B cell (primary cell): ENCODE measurements around the gene AARS2. TPM values are rescaled to one million over a fixed set of nuclear protein-coding genes. Genes with fewer than 3 reads are reported as not detected.
A peak's percentile ranks its signal among the peaks of the same experiment; 100 is the strongest.

ENCODE experiments used
- ATAC-seq: fragments of 200-7000 bp; cut with Tn5 transposase; one replicate; pipeline ENCODE4 v1.10.0; 2021; ENCODE audit warnings: low read depth, mild to moderate bottlenecking, moderate number of reproducible peaks, moderate library complexity
- CTCF ChIA-PET: fragments of 350-600 bp; sonication (Branson Sonifier 250); formaldehyde crosslinking; loops from one replicate; lab custom pipeline; 2021; ENCODE audit warnings: antibody characterized with exemption, inconsistent platforms; lab: Charles Lee
- POLR2A ChIA-PET: fragments of 350-600 bp; sonication (Branson Sonifier 250); formaldehyde crosslinking; loops from one replicate; lab custom pipeline; 2021; ENCODE audit warnings: antibody characterized with exemption; lab: Charles Lee
- DNase-seq: peaks from one replicate; pipeline ENCODE4 v3.0.0; 2013
- H2AFZ ChIP-seq: 2 replicates; pipeline ENCODE4 v1.6.1; 2012; ENCODE audit warnings: mild to moderate bottlenecking, low read depth, low read length; ENCODE audit not compliant: insufficient read depth, poor library complexity, severe bottlenecking
- H3K27ac ChIP-seq, 2 donors: 1 replicate in 1 of 2; 2 replicates in 1 of 2; pipeline ENCODE4 v1.5.1; 2012 to 2013; ENCODE audit warnings: low read length in 2 of 2, mild to moderate bottlenecking in 2 of 2, moderate library complexity in 1 of 2
- H3K27me3 ChIP-seq, 4 experiments: fragments of 200-600 bp in 1 of 4; sonication (generic) in 1 of 4; replicated peaks in 1 of 4; 1 replicate in 2 of 4; 2 replicates in 2 of 4; pipeline versions ENCODE4 v1.6.1 to v1.7.0; 2013 to 2016; ENCODE audit warnings: low read length in 3 of 4, mild to moderate bottlenecking in 2 of 4, mixed read lengths in 1 of 4, moderate library complexity in 1 of 4; ENCODE audit not compliant: insufficient read depth in 4 of 4, control insufficient read depth in 3 of 4; ENCODE audit errors: control extremely low read depth in 1 of 4
- H3K36me3 ChIP-seq, 2 experiments: replicated peaks in 1 of 2; 1 replicate in 1 of 2; 2 replicates in 1 of 2; pipeline versions ENCODE4 v1.6.1 to v1.7.1; 2013; ENCODE audit warnings: low read length in 1 of 2; ENCODE audit not compliant: insufficient read depth in 2 of 2, control insufficient read depth in 1 of 2; ENCODE audit errors: control extremely low read depth in 1 of 2, extremely low read depth in 1 of 2
- H3K4me1 ChIP-seq, 2 donors: fragments of 200-600 bp in 1 of 2; sonication (generic) in 1 of 2; 1 replicate in 1 of 2; 2 replicates in 1 of 2; pipeline versions ENCODE4 v1.5.1 to v1.6.1; 2013 to 2017; ENCODE audit warnings: low read length in 2 of 2; ENCODE audit not compliant: control insufficient read depth in 2 of 2, insufficient read depth in 2 of 2
- H3K4me2 ChIP-seq: replicated peaks from 2 replicates; pipeline ENCODE3; 2012; ENCODE audit warnings: mild to moderate bottlenecking, low read depth, low read length; ENCODE audit not compliant: poor library complexity, severe bottlenecking
- H3K4me3 ChIP-seq, 5 experiments: fragments of 200-600 bp in 1 of 5; sonication (generic) in 1 of 5; 1 replicate in 3 of 5; 2 replicates in 2 of 5; pipeline versions ENCODE4 v1.5.1 to v1.7.0; 2011 to 2016; ENCODE audit warnings: low read length in 4 of 5, mild to moderate bottlenecking in 4 of 5, low read depth in 2 of 5, control low read depth in 1 of 5, moderate library complexity in 1 of 5; ENCODE audit not compliant: insufficient read depth in 1 of 5; ENCODE audit errors: control extremely low read depth in 1 of 5, extremely low read depth in 1 of 5
- H3K79me2 ChIP-seq: fragments of 200-600 bp; sonication (generic); one replicate; pipeline ENCODE4 v1.6.0; 2016; ENCODE audit warnings: low read length; ENCODE audit not compliant: control insufficient read depth, insufficient read depth
- H3K9ac ChIP-seq: fragments of 200-600 bp; sonication (generic); 2 replicates; pipeline ENCODE4 v1.6.1; 2017; ENCODE audit warnings: mild to moderate bottlenecking, low read length, moderate library complexity
- H3K9me3 ChIP-seq, 3 donors: one replicate each; pipeline versions ENCODE4 v1.6.1 to v1.7.1; 2013; ENCODE audit warnings: low read length in 2 of 3; ENCODE audit not compliant: control insufficient read depth in 2 of 3, insufficient read depth in 1 of 3; ENCODE audit errors: control extremely low read depth in 1 of 3
- H4K20me1 ChIP-seq: 2 replicates; pipeline ENCODE4 v1.6.0; 2012; ENCODE audit warnings: mild to moderate bottlenecking, low read length; ENCODE audit not compliant: insufficient read depth, control insufficient read depth, poor library complexity, severe bottlenecking
- H3K27ac Mint-ChIP-seq: one replicate; pipeline ENCODE4 v1.8.0; 2021; ENCODE audit warnings: mixed read lengths
- H3K27me3 Mint-ChIP-seq: one replicate; pipeline ENCODE4 v1.8.0; 2021; ENCODE audit warnings: mixed read lengths
- H3K4me1 Mint-ChIP-seq: one replicate; pipeline ENCODE4 v1.8.0; 2021; ENCODE audit warnings: mixed read lengths
- H3K4me3 Mint-ChIP-seq: one replicate; pipeline ENCODE4 v1.8.0; 2021; ENCODE audit warnings: mixed read lengths
- H3K9me3 Mint-ChIP-seq: one replicate; pipeline ENCODE4 v1.8.0; 2022; ENCODE audit warnings: mixed read lengths; ENCODE audit not compliant: insufficient read depth
- EZH2 ChIP-seq: IDR thresholded peaks from 2 replicates; pipeline ENCODE4 v1.6.1; 2012; ENCODE audit warnings: borderline replicate concordance, low read depth, mild to moderate bottlenecking, moderate library complexity, low read length; ENCODE audit not compliant: insufficient read depth, poor library complexity, severe bottlenecking
- WGBS: methylation state at CpG from one replicate; pipeline ENCODE4 v1.1.5; 2013; ENCODE audit warnings: missing lambda C conversion rate; ENCODE audit not compliant: insufficient coverage; 5-methylcytosine and 5-hydroxymethylcytosine counted together
- intact Hi-C: fragments of 100-400 bp; cut with micrococcal nuclease; formaldehyde crosslinking; loops from one replicate; pipeline ENCODE4 v1.10.0; 2022
- polyA plus RNA-seq: library from polyadenylated mRNA; depleted of rRNA; stranded (reverse); fragments of >200 nt; gene quantifications from 2 replicates; pipeline ENCODE4 v1.2.3, GENCODE V29; 2012
- total RNA-seq, 2 donors: library from RNA; stranded (reverse); fragments of 120-200 nt in 1 of 2; gene quantifications; 1 replicate in 1 of 2; 2 replicates in 1 of 2; pipeline versions ENCODE4 v1.2.3 to v1.2.4, GENCODE V29; 2013 to 2022
- TF ChIP-seq, protein P1 (sequence below): fragments of 200-600 bp; IDR thresholded peaks from one replicate; pipeline ENCODE4 v1.8.0; 2022; ENCODE audit warnings: antibody characterized with exemption, mild to moderate bottlenecking

The AARS2 gene
- total and polyA plus RNA-seq, 2 donors (not counting 1 experiment from before 2014, with no cell fraction given): 11.3 to 21.3 TPM

GRCh38 chr6:44269921-44270525 lies 43.1 kb downstream of the AARS2 start, which contains the start of gene TMEM151B:
Gene TMEM151B (plus strand): TSS chr6:44270450. CDS start chr6:44270743, 293 bp downstream.
- Histone ChIP-seq H3K27ac (no peak within 1 kb of the TSS), H3K4me3 (peak within 1 kb of the TSS in 3 of 5 experiments; percentile 34 to 52 (median 37)), H3K36me3 (no peaks in the 10 kb centered on the region), H4K20me1 (no peaks in the 10 kb centered on the region), H3K79me2 (no peaks in the 10 kb centered on the region), H2AFZ (peak within 1 kb of the TSS; percentile 30), H3K9me3 (no peaks in the 10 kb centered on the region), H3K9ac (no peak within 1 kb of the TSS), H3K4me2 (peak within 1 kb of the TSS; percentile 79), H3K4me1 (peaks cover 23 to 28% of the 10 kb centered on the region in 2 donors), H3K27me3 (peaks cover 0 to 50% (median 28%) of the 10 kb centered on the region in 4 experiments)
- POLR2A ChIA-PET: interaction anchor here (0.6 to 0.7 kb wide), 2 partner anchors 47 to 1380 kb away, joined by 3 read pairs; a partner anchor contains a TSS
- no peak for ATAC-seq
- H3K27ac Mint-ChIP-seq: peak within 1 kb of the TSS; percentile 24
- 16% methylated on average over 10 of the region's 29 CpGs for WGBS
- peak; percentile 40 for DNase-seq
- peak within 1 kb of the TSS; percentile 81 for H3K4me3 Mint-ChIP-seq
- H3K27me3 Mint-ChIP-seq: peaks cover 40% of the 10 kb centered on the region
- TF ChIP-seq, protein P1, sequence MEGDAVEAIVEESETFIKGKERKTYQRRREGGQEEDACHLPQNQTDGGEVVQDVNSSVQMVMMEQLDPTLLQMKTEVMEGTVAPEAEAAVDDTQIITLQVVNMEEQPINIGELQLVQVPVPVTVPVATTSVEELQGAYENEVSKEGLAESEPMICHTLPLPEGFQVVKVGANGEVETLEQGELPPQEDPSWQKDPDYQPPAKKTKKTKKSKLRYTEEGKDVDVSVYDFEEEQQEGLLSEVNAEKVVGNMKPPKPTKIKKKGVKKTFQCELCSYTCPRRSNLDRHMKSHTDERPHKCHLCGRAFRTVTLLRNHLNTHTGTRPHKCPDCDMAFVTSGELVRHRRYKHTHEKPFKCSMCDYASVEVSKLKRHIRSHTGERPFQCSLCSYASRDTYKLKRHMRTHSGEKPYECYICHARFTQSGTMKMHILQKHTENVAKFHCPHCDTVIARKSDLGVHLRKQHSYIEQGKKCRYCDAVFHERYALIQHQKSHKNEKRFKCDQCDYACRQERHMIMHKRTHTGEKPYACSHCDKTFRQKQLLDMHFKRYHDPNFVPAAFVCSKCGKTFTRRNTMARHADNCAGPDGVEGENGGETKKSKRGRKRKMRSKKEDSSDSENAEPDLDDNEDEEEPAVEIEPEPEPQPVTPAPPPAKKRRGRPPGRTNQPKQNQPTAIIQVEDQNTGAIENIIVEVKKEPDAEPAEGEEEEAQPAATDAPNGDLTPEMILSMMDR: no peak
- TF ChIP-seq EZH2: peak; percentile 83
- intact Hi-C loops: loop anchor here (2.0 to 5.0 kb wide), 2 partner anchors 117 to 1045 kb away; partner anchors contain the start of gene CDC5L
- H3K9me3 Mint-ChIP-seq: no peaks in the 10 kb centered on the region
- CTCF ChIA-PET: interaction anchor here (1.2 to 5.5 kb wide), 5 partner anchors 23 to 176 kb away, joined by 4 to 107 read pairs (median 5); partner anchors contain the start of gene HSP90AB1
- H3K4me1 Mint-ChIP-seq: peaks cover 35% of the 10 kb centered on the region
